Hepatocyte (in vitro differentiated cells): ENCODE results near the gene GNAT1. TPM values are rescaled to one million over a fixed set of nuclear protein-coding genes. Genes with fewer than 3 reads are reported as not detected.
A peak's percentile ranks its signal among the peaks of the same experiment; 100 is the strongest.

Source experiments
- DNase-seq: peaks from one replicate; pipeline ENCODE4 v3.0.0-alpha.2; 2016; ENCODE audit warnings: low spot score
- H2AFZ ChIP-seq: fragments of 200-600 bp; sonication (generic); 2 replicates; pipeline ENCODE4 v1.6.0; 2016; ENCODE audit warnings: antibody characterized with exemption, mild to moderate bottlenecking
- H3K27ac ChIP-seq: fragments of 200-600 bp; sonication (generic); 2 replicates; pipeline ENCODE4 v1.5.1; 2016; ENCODE audit warnings: mild to moderate bottlenecking
- H3K27me3 ChIP-seq: fragments of 200-600 bp; sonication (generic); 2 replicates; pipeline ENCODE4 v1.6.1; 2016
- H3K36me3 ChIP-seq: fragments of 200-600 bp; sonication (generic); replicated peaks from 2 replicates; pipeline ENCODE4 v1.5.1; 2016; ENCODE audit warnings: low read depth; ENCODE audit not compliant: insufficient read depth
- H3K4me1 ChIP-seq: fragments of 200-600 bp; sonication (generic); 2 replicates; pipeline ENCODE4 v1.5.1; 2016; ENCODE audit warnings: mild to moderate bottlenecking, moderate library complexity; ENCODE audit not compliant: insufficient read depth
- H3K4me2 ChIP-seq: fragments of 200-600 bp; sonication (generic); 2 replicates; pipeline ENCODE4 v1.6.0; 2016
- H3K4me3 ChIP-seq: fragments of 200-600 bp; sonication (generic); 2 replicates; pipeline ENCODE4 v1.5.1; 2016; ENCODE audit warnings: mild to moderate bottlenecking
- H3K79me2 ChIP-seq: fragments of 200-600 bp; sonication (generic); 2 replicates; pipeline ENCODE4 v1.6.0; 2017; ENCODE audit warnings: mild to moderate bottlenecking
- H3K9me2 ChIP-seq: fragments of 200-600 bp; sonication (generic); replicated peaks from 2 replicates; pipeline ENCODE4 v1.6.0; 2017; ENCODE audit warnings: mild to moderate bottlenecking; ENCODE audit not compliant: insufficient read depth
- H3K9me3 ChIP-seq: fragments of 200-600 bp; sonication (generic); 2 replicates; pipeline ENCODE4 v1.5.1; 2016; ENCODE audit warnings: low read depth, mild to moderate bottlenecking
- H4K20me1 ChIP-seq: fragments of 200-600 bp; sonication (generic); 2 replicates; pipeline ENCODE4 v1.6.0; 2016; ENCODE audit warnings: mild to moderate bottlenecking; ENCODE audit not compliant: insufficient read depth, poor library complexity, severe bottlenecking
- EZH2 ChIP-seq: fragments of 200-600 bp; sonication (generic); IDR thresholded peaks from 2 replicates; pipeline ENCODE4 v1.6.1; 2016; ENCODE audit warnings: antibody characterized with exemption, mild to moderate bottlenecking, borderline replicate concordance
- EZH2phosphoT487 ChIP-seq: fragments of 200-600 bp; sonication (generic); IDR thresholded peaks from one replicate; pipeline ENCODE4 v1.6.1; 2018; ENCODE audit warnings: antibody characterized with exemption, mild to moderate bottlenecking, low read depth, moderate library complexity; ENCODE audit not compliant: unreplicated experiment, severe bottlenecking
- WGBS: methylation state at CpG from one replicate; pipeline ENCODE4 v1.1.6; 2016; ENCODE audit warnings: low lambda C conversion rate; ENCODE audit errors: missing lambda C conversion rate; 5-methylcytosine and 5-hydroxymethylcytosine counted together
- polyA plus RNA-seq: library from polyadenylated mRNA; unstranded; fragments of >200 nt; fragmentation: Nextera tagmentation; extraction: Ambion mirVana; gene quantifications from 2 replicates; pipeline ENCODE4 v1.2.1, GENCODE V29; 2016
- total RNA-seq: library from RNA; depleted of rRNA; stranded (reverse); fragments of >200 nt; gene quantifications from 2 replicates; pipeline ENCODE4 v1.2.3, GENCODE V29; 2014
- TF ChIP-seq, protein P1 (sequence below): fragments of 200-600 bp; sonication (generic); IDR thresholded peaks from 2 replicates; pipeline ENCODE4 v1.5.1; 2016; ENCODE audit warnings: antibody characterized with exemption, mild to moderate bottlenecking; ENCODE audit not compliant: poor library complexity

The GNAT1 gene
- total and polyA plus RNA-seq, 2 experiments from 2014 or later: not detected

DNA sequence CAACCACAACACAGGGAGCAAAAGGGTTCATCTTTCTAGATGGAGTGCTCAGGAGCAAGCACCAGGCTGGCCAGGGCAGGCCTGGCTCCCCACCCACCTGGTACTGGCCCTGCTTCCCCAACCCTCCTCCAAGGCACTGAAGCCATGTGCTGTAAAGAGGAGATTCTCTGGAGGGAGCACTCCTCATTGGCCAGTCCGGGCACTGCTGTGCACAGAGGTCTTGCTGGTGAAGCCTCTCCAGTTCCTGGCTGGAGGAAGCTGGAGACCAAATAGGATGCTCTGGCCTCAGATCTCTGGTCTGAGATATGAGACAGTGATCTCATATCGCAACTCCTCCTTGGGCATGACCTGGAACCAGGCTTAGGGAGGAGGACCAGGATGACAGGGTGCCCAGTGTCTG is 44.0 kb upstream of the GNAT1 start:
- H3K9me3 ChIP-seq: no peaks in the 10 kb centered on the region
- peaks cover 52% of the 10 kb centered on the region for H3K4me1 ChIP-seq
- H3K36me3 ChIP-seq: no peaks in the 10 kb centered on the region
- 82% methylated on average over 2 of the region's 2 CpGs for WGBS
- no peak overlapping the region for H3K4me2 ChIP-seq
- peak overlapping the region; percentile 75 for H3K27ac ChIP-seq
- H3K27me3 ChIP-seq: peaks cover 2% of the 10 kb centered on the region
- H3K79me2 ChIP-seq: no peaks in the 10 kb centered on the region
- H2AFZ ChIP-seq: no peak overlapping the region
- DNase-seq: no peak
- no peaks in the 10 kb centered on the region for H3K9me2 ChIP-seq
- TF ChIP-seq EZH2phosphoT487 (no peak), EZH2 (no peak)
- TF ChIP-seq, protein P1, sequence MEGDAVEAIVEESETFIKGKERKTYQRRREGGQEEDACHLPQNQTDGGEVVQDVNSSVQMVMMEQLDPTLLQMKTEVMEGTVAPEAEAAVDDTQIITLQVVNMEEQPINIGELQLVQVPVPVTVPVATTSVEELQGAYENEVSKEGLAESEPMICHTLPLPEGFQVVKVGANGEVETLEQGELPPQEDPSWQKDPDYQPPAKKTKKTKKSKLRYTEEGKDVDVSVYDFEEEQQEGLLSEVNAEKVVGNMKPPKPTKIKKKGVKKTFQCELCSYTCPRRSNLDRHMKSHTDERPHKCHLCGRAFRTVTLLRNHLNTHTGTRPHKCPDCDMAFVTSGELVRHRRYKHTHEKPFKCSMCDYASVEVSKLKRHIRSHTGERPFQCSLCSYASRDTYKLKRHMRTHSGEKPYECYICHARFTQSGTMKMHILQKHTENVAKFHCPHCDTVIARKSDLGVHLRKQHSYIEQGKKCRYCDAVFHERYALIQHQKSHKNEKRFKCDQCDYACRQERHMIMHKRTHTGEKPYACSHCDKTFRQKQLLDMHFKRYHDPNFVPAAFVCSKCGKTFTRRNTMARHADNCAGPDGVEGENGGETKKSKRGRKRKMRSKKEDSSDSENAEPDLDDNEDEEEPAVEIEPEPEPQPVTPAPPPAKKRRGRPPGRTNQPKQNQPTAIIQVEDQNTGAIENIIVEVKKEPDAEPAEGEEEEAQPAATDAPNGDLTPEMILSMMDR: no peak
- H4K20me1 ChIP-seq: no peaks in the 10 kb centered on the region
- H3K4me3 ChIP-seq: no peak overlapping the region

DNA sequence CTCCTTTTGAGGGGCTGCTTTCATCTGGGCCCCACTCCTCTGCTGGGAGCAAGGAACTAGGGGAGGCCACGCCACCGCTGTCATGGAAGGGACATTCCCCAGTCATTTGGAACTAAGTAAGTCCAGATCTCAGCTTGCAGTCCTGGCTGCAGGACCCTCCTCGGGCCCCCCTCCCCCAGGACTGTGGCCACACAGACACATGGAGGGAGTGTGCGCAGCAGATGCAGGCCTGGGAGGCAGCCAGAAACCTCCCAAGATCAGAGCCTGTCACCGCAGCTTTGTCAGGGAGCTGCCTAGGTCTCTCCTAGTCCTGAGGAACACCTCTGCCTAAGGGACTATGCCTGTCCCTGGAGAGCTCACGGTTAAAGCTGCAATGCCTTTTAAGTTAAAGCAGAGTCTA is 43.5 kb upstream of the GNAT1 start:
- no peaks in the 10 kb centered on the region for H3K79me2 ChIP-seq
- peaks cover 52% of the 10 kb centered on the region for H3K4me1 ChIP-seq
- WGBS: 43% methylated on average over 6 of the region's 6 CpGs
- H3K27ac ChIP-seq: peak overlapping the region; percentile 75
- no peaks in the 10 kb centered on the region for H3K9me2 ChIP-seq
- no peaks in the 10 kb centered on the region for H4K20me1 ChIP-seq
- TF ChIP-seq, protein P1: no peak
- no peak for TF ChIP-seq EZH2
- TF ChIP-seq EZH2phosphoT487: no peak
- H3K9me3 ChIP-seq: no peaks in the 10 kb centered on the region
- peak; percentile 48 for DNase-seq
- H2AFZ ChIP-seq: no peak overlapping the region
- H3K36me3 ChIP-seq: no peaks in the 10 kb centered on the region
- no peak overlapping the region for H3K4me3 ChIP-seq
- H3K27me3 ChIP-seq: peaks cover 3% of the 10 kb centered on the region
- no peak overlapping the region for H3K4me2 ChIP-seq

DNA sequence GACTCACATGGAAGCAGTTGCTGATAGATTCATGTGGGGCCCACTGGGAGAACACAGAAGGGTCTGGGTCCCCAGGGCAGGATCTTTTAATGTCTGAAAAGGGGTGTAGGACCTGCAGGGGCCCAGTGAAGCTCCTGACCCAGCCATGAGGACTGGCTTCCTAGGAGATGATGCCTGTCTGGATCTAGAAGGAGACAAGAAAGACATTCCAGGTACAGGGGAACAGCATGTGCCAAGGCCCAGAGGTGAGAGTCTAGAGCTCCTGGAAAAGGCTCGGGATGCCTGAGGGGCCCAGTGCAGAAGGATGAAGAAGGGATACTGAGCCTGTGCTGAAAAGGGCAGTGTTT is 41.0 kb upstream of the GNAT1 start:
- peak overlapping the region; percentile 92 for H3K27ac ChIP-seq
- no peak for DNase-seq
- no peaks in the 10 kb centered on the region for H3K79me2 ChIP-seq
- TF ChIP-seq EZH2phosphoT487 (no peak), EZH2 (no peak)
- TF ChIP-seq, protein P1: no peak
- H2AFZ ChIP-seq: no peak overlapping the region
- no peaks in the 10 kb centered on the region for H3K9me2 ChIP-seq
- no peaks in the 10 kb centered on the region for H3K9me3 ChIP-seq
- H4K20me1 ChIP-seq: no peaks in the 10 kb centered on the region
- H3K27me3 ChIP-seq: peaks cover 18% of the 10 kb centered on the region
- H3K36me3 ChIP-seq: no peaks in the 10 kb centered on the region
- peak overlapping the region; percentile 4 for H3K4me2 ChIP-seq
- peaks cover 58% of the 10 kb centered on the region for H3K4me1 ChIP-seq
- WGBS: 50% methylated on average over 1 of the region's 1 CpG
- no peak overlapping the region for H3K4me3 ChIP-seq
